H1 (cell line): Measurements from ENCODE around the gene ANGPTL4. TPM values are rescaled to one million over a fixed set of nuclear protein-coding genes. Genes with fewer than 3 reads are reported as not detected.

Experiments
- CTCF ChIA-PET: fragments of 300-600 bp; sonication (Branson Sonifier 250); formaldehyde crosslinking; loops from one replicate; lab custom pipeline; 2021; ENCODE audit not compliant: partially characterized antibody; lab: Charles Lee
- POLR2A ChIA-PET: fragments of 300-600 bp; sonication (Branson Sonifier 250); formaldehyde crosslinking; loops from one replicate; lab custom pipeline; 2021; ENCODE audit warnings: inconsistent platforms; ENCODE audit not compliant: partially characterized antibody; lab: Charles Lee
- DNase-seq, 2 experiments: peaks; one replicate each; pipeline versions ENCODE4 v3.0.0 to v3.0.0-alpha.2; 2010 to 2022; ENCODE audit warnings: low spot score in 2 of 2, low read depth in 1 of 2, mixed read lengths in 1 of 2
- FAIRE-seq: peaks from 2 replicates; lab custom pipeline; 2011; peaks lifted over from hg19 to GRCh38; lab: Jason Lieb, UNC
- H2AFZ ChIP-seq: 2 replicates; pipeline ENCODE4 v1.8.1; 2012; ENCODE audit warnings: low read length, inconsistent platforms
- H2AK5ac ChIP-seq: 2 replicates; pipeline ENCODE4 v1.6.1; 2013; ENCODE audit warnings: low read depth, low read length
- H2BK120ac ChIP-seq: replicated peaks from 2 replicates; pipeline ENCODE3; 2013; ENCODE audit warnings: low read depth, low read length, inconsistent platforms
- H2BK12ac ChIP-seq: 2 replicates; pipeline ENCODE4 v1.6.1; 2013; ENCODE audit warnings: low read depth, low read length
- H2BK15ac ChIP-seq: 2 replicates; pipeline ENCODE4 v1.6.1; 2013; ENCODE audit warnings: low read length
- H2BK20ac ChIP-seq: 2 replicates; pipeline ENCODE4 v1.6.1; 2013; ENCODE audit warnings: low read length
- H2BK5ac ChIP-seq: 2 replicates; pipeline ENCODE4 v1.6.1; 2013; ENCODE audit warnings: low read depth, low read length
- H3K14ac ChIP-seq: 2 replicates; pipeline ENCODE4 v1.6.1; 2013; ENCODE audit warnings: inconsistent platforms; ENCODE audit not compliant: insufficient read length
- H3K18ac ChIP-seq: 2 replicates; pipeline ENCODE4 v1.6.1; 2013; ENCODE audit warnings: low read length; ENCODE audit errors: extremely low read depth
- H3K23ac ChIP-seq: 2 replicates; pipeline ENCODE4 v1.6.1; 2013; ENCODE audit warnings: inconsistent platforms; ENCODE audit not compliant: insufficient read length
- H3K23me2 ChIP-seq: 2 replicates; pipeline ENCODE4 v1.6.1; 2013; ENCODE audit warnings: low read depth, low read length
- H3K27ac ChIP-seq: 2 replicates; pipeline ENCODE4 v1.6.1; 2011; ENCODE audit warnings: low read depth, low read length, inconsistent platforms
- H3K27me3 ChIP-seq, 4 experiments: replicated peaks in 1 of 4; 1 replicate in 1 of 4; 2 replicates in 3 of 4; pipeline versions ENCODE4 v1.6.1 to v1.8.1; 2011 to 2013; ENCODE audit warnings: low read length in 3 of 4, mild to moderate bottlenecking in 3 of 4, inconsistent platforms in 2 of 4, mixed read lengths in 2 of 4, moderate library complexity in 1 of 4; ENCODE audit not compliant: control insufficient read depth in 3 of 4, insufficient read depth in 3 of 4; ENCODE audit errors: extremely low read depth in 1 of 4
- H3K36me3 ChIP-seq, 4 experiments: 2 replicates each; pipeline versions ENCODE4 v1.6.1 to v1.8.1; 2011 to 2013; ENCODE audit warnings: mild to moderate bottlenecking in 4 of 4, low read length in 3 of 4, moderate library complexity in 2 of 4, control low read depth in 1 of 4, inconsistent platforms in 1 of 4; ENCODE audit not compliant: insufficient read depth in 4 of 4, control insufficient read depth in 2 of 4
- H3K4ac ChIP-seq: replicated peaks from 2 replicates; pipeline ENCODE3; 2013; ENCODE audit warnings: low read length, low read depth, mixed read lengths, inconsistent platforms; ENCODE audit not compliant: insufficient read length
- H3K4me1 ChIP-seq, 4 experiments: replicated peaks in 1 of 4; 1 replicate in 1 of 4; 2 replicates in 3 of 4; pipeline versions ENCODE4 v1.6.1 to v1.8.1; 2011 to 2013; ENCODE audit warnings: low read length in 3 of 4, inconsistent platforms in 2 of 4, mixed read lengths in 1 of 4; ENCODE audit not compliant: insufficient read depth in 4 of 4, control insufficient read depth in 3 of 4
- H3K4me2 ChIP-seq, 2 experiments: 2 replicates each; pipeline versions ENCODE4 v1.6.1 to v1.8.1; 2011 to 2013; ENCODE audit warnings: low read depth in 2 of 2, low read length in 2 of 2, control low read depth in 1 of 2, inconsistent platforms in 1 of 2, mild to moderate bottlenecking in 1 of 2; ENCODE audit not compliant: insufficient read depth in 1 of 2
- H3K4me3 ChIP-seq, 4 experiments: fragments of 200-600, 300-600 bp in 1 of 4; sonication (generic), shearing (Covaris generic), sonication (Bioruptor Twin) in 1 of 4; 2 replicates each; pipeline versions ENCODE4 v1.5.1 to v1.8.1; 2011 to 2016; ENCODE audit warnings: low read length in 4 of 4, low read depth in 3 of 4, control low read depth in 2 of 4, inconsistent platforms in 2 of 4, mild to moderate bottlenecking in 2 of 4, mixed read lengths in 1 of 4, moderate library complexity in 1 of 4; ENCODE audit not compliant: insufficient read depth in 2 of 4; ENCODE audit errors: extremely low read depth in 1 of 4
- H3K56ac ChIP-seq: replicated peaks from 2 replicates; pipeline ENCODE3; 2013; ENCODE audit warnings: low read depth, mild to moderate bottlenecking, mixed read lengths, low read length, inconsistent platforms; ENCODE audit not compliant: insufficient read length
- H3K79me1 ChIP-seq: 2 replicates; pipeline ENCODE4 v1.6.1; 2013; ENCODE audit warnings: low read depth, low read length, control low read depth
- H3K79me2 ChIP-seq, 2 experiments: 2 replicates each; pipeline versions ENCODE4 v1.6.1 to v1.8.1; 2012 to 2013; ENCODE audit warnings: low read length in 2 of 2, mild to moderate bottlenecking in 2 of 2, inconsistent platforms in 1 of 2; ENCODE audit not compliant: insufficient read depth in 2 of 2, control insufficient read depth in 1 of 2
- H3K9ac ChIP-seq, 4 experiments: replicated peaks in 1 of 4; 1 replicate in 1 of 4; 2 replicates in 3 of 4; pipeline versions ENCODE4 v1.6.1 to v1.8.1; 2011 to 2013; ENCODE audit warnings: low read depth in 3 of 4, low read length in 3 of 4, control low read depth in 2 of 4, mild to moderate bottlenecking in 2 of 4, moderate library complexity in 2 of 4, inconsistent platforms in 1 of 4; ENCODE audit errors: extremely low read depth in 1 of 4
- H3K9me3 ChIP-seq, 2 experiments: 2 replicates each; pipeline versions ENCODE4 v1.6.1 to v1.8.1; 2012 to 2013; ENCODE audit warnings: mild to moderate bottlenecking in 2 of 2, moderate library complexity in 2 of 2, control low read depth in 1 of 2, inconsistent platforms in 1 of 2, low read depth in 1 of 2, low read length in 1 of 2, mixed read lengths in 1 of 2; ENCODE audit not compliant: insufficient read depth in 2 of 2
- H4K20me1 ChIP-seq, 2 experiments: replicated peaks in 1 of 2; 2 replicates each; pipeline versions ENCODE3 to v1.8.1; 2011 to 2013; ENCODE audit warnings: inconsistent platforms in 2 of 2, low read length in 2 of 2, mild to moderate bottlenecking in 1 of 2; ENCODE audit not compliant: insufficient read depth in 2 of 2, control insufficient read depth in 1 of 2
- H4K5ac ChIP-seq: 2 replicates; pipeline ENCODE4 v1.6.1; 2013; ENCODE audit warnings: low read length, low read depth, mixed read lengths, inconsistent platforms; ENCODE audit not compliant: insufficient read length
- H4K8ac ChIP-seq: 2 replicates; pipeline ENCODE4 v1.8.0; 2013; ENCODE audit warnings: mild to moderate bottlenecking, moderate library complexity, low read length, inconsistent platforms; ENCODE audit not compliant: insufficient read depth; ENCODE audit errors: extremely low read depth
- H4K91ac ChIP-seq: replicated peaks from 2 replicates; pipeline ENCODE3; 2013; ENCODE audit warnings: low read length, mixed read lengths, inconsistent platforms; ENCODE audit not compliant: insufficient read length
- EGR1 ChIP-seq: IDR thresholded peaks from 2 replicates; pipeline ENCODE4 v1.6.1; 2011; ENCODE audit warnings: low read depth, low read length, borderline replicate concordance
- POU5F1 ChIP-seq: IDR thresholded peaks from 2 replicates; pipeline ENCODE4 v1.6.1; 2011; ENCODE audit warnings: low read depth, mild to moderate bottlenecking, low read length, moderate library complexity
- WGBS, 2 experiments: shearing (Covaris generic) in 1 of 2; methylation state at CpG; one replicate each; pipeline versions ENCODE4 v1.1.6 to v1.1.7; 2013 to 2015; ENCODE audit warnings: low lambda C conversion rate in 2 of 2, mixed read lengths in 2 of 2, inconsistent platforms in 1 of 2, low coverage in 1 of 2, missing lambda C conversion rate in 1 of 2; ENCODE audit not compliant: insufficient replicate concordance in 2 of 2, insufficient coverage in 1 of 2, insufficient read length in 1 of 2; ENCODE audit errors: extremely low coverage in 1 of 2, missing lambda C conversion rate in 1 of 2; 5-methylcytosine and 5-hydroxymethylcytosine counted together
- polyA plus RNA-seq, 7 experiments: library from polyadenylated mRNA; depleted of rRNA in 3 of 7; stranded (reverse) in 5 of 7; unstranded in 2 of 7; fragments of >200 nt in 5 of 7; fragments of 200-250 nt in 2 of 7; gene quantifications; 1 replicate in 5 of 7; 2 replicates in 1 of 7; 4 replicates in 1 of 7; pipeline versions ENCODE4 v1.2.1 to v1.2.3, GENCODE V29; 2011 to 2013; ENCODE audit warnings: missing spikeins in 2 of 7, mixed read lengths in 2 of 7
- total RNA-seq: library from RNA; stranded (reverse); fragmentation: NEBNext Ultra II Directional; extraction: Animal tissue kit (Norgen Biotek cat#: 25700); gene quantifications from 2 replicates; pipeline ENCODE4 v1.2.1, GENCODE V29; 2021

The ANGPTL4 gene
- total and polyA plus RNA-seq, 2 of the 8 experiments (the other 6 are each of a cell fraction or from before 2014, with no cell fraction given) = 2.3 to 6.5 TPM

DNA sequence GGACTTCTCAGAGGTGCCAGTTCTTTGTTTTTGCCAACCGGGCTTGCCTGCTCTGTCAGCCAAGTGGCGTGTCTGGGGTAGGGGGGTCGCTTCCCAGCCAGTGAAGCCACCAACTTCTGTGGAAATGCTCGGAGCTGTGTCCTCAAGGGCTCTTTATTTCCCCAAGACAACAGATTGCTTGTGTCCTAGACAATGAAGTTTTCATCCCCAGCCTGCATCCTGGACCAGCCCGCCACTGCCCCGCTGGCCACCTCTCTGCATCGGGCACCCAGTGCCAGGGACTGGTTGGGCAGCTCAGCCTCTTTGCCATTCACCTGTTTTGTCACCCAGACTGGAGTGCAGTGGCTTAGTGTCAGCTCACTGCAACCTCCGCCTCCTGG is 29.9 kb downstream of the ANGPTL4 start:
- H3K27me3 ChIP-seq = no peaks in the 10 kb centered on the region
- H2BK120ac ChIP-seq = no peak overlapping the region
- no peak overlapping the region for H4K91ac ChIP-seq
- H3K23me2 ChIP-seq = no peaks in the 10 kb centered on the region
- ChIA-PET POLR2A (interaction anchor here (0.7 to 5.6 kb wide), 2 partner anchors 27 to 47 kb away, joined by 3 to 71 read pairs; partner anchors contain the start of gene ANGPTL4), CTCF (interaction anchor here (0.7 to 5.5 kb wide), 10 partner anchors 10 to 112 kb away, joined by 3 to 47 read pairs (median 4); no protein-coding TSS in a partner anchor)
- TF ChIP-seq EGR1 (no peak), POU5F1 (no peak)
- no peak overlapping the region for H3K56ac ChIP-seq
- no peak overlapping the region for H3K18ac ChIP-seq
- H3K79me2 ChIP-seq = peaks cover 7 to 76% of the 10 kb centered on the region in 2 experiments
- H4K20me1 ChIP-seq = peaks cover 9 to 30% of the 10 kb centered on the region in 2 experiments
- no peak overlapping the region for H3K4me3 ChIP-seq
- WGBS, 2 experiments = 92% methylated on average over 8 of the region's 8 CpGs; no CpG with 5 or more reads in 1 of the 2 experiments
- no peak overlapping the region for H3K4me2 ChIP-seq
- H3K23ac ChIP-seq = no peak overlapping the region
- H3K27ac ChIP-seq = no peak overlapping the region
- DNase-seq (no peak), FAIRE-seq (no peak)
- no peak overlapping the region for H2BK20ac ChIP-seq
- H3K4me1 ChIP-seq = peaks cover 0 to 10% (median 4%) of the 10 kb centered on the region in 4 experiments; a peak in 6 of 7 replicates
- no peak overlapping the region for H2AFZ ChIP-seq
- no peak overlapping the region for H3K4ac ChIP-seq
- peaks cover 33% of the 10 kb centered on the region for H3K79me1 ChIP-seq
- peak overlapping the region; percentile 11; the same call in 1 of the 2 replicates for H4K8ac ChIP-seq
- no peak overlapping the region for H2BK12ac ChIP-seq
- H3K14ac ChIP-seq = no peak overlapping the region
- H3K9me3 ChIP-seq = no peaks in the 10 kb centered on the region
- no peak overlapping the region for H2BK15ac ChIP-seq
- H2BK5ac ChIP-seq = no peak overlapping the region
- no peak overlapping the region for H2AK5ac ChIP-seq
- no peak overlapping the region for H3K9ac ChIP-seq
- H4K5ac ChIP-seq = no peak overlapping the region
- no peaks in the 10 kb centered on the region; a peak in 2 of 8 replicates for H3K36me3 ChIP-seq
